Neural progenitor cell (in vitro differentiated cells): ENCODE measurements around the gene MVD. TPM values are rescaled to one million over a fixed set of nuclear protein-coding genes. Genes with fewer than 3 reads are reported as not detected.

Experiments
- DNase-seq: peaks from one replicate; pipeline ENCODE4 v3.0.0-alpha.2; 2016; ENCODE audit warnings: low spot score
- H2AFZ ChIP-seq: fragments of 200-600 bp; sonication (generic); replicated peaks from 2 replicates; pipeline ENCODE4 v1.6.1; 2016; ENCODE audit warnings: antibody characterized with exemption
- H3F3A ChIP-seq: fragments of 200-600 bp; sonication (generic); 2 replicates; pipeline ENCODE4 v1.6.1; 2016; ENCODE audit warnings: antibody characterized with exemption, low read depth
- H3K27ac ChIP-seq: fragments of 200-600 bp; sonication (generic); 2 replicates; pipeline ENCODE4 v1.5.1; 2016; ENCODE audit warnings: mild to moderate bottlenecking
- H3K27me3 ChIP-seq: fragments of 200-600 bp; sonication (generic); 2 replicates; pipeline ENCODE4 v1.6.1; 2016; ENCODE audit warnings: mild to moderate bottlenecking, moderate library complexity
- H3K36me3 ChIP-seq: fragments of 200-600 bp; sonication (generic); 2 replicates; pipeline ENCODE4 v1.5.1; 2016
- H3K4me1 ChIP-seq: fragments of 200-600 bp; sonication (generic); 2 replicates; pipeline ENCODE4 v1.6.1; 2016; ENCODE audit warnings: mixed run types
- H3K4me2 ChIP-seq: fragments of 200-600 bp; sonication (generic); 2 replicates; pipeline ENCODE4 v1.6.1; 2016
- H3K4me3 ChIP-seq: fragments of 200-600 bp; sonication (generic); 2 replicates; pipeline ENCODE4 v1.5.1; 2016
- H3K79me2 ChIP-seq: fragments of 200-600 bp; sonication (generic); 2 replicates; pipeline ENCODE4 v1.6.1; 2016; ENCODE audit warnings: low read depth
- H3K9ac ChIP-seq: fragments of 200-600 bp; sonication (generic); 2 replicates; pipeline ENCODE4 v1.6.1; 2016
- H3K9me3 ChIP-seq: fragments of 200-600 bp; sonication (generic); 2 replicates; pipeline ENCODE4 v1.5.1; 2016; ENCODE audit warnings: low read depth
- H4K20me1 ChIP-seq: fragments of 200-600 bp; sonication (generic); 2 replicates; pipeline ENCODE4 v1.6.1; 2016; ENCODE audit warnings: low read depth
- H3K27ac Mint-ChIP-seq: 3 replicates; pipeline ENCODE4 v1.8.0; 2021; ENCODE audit warnings: mixed read lengths
- H3K27me3 Mint-ChIP-seq: 2 replicates; pipeline ENCODE4 v1.8.0; 2022; ENCODE audit warnings: low read depth, mild to moderate bottlenecking, inconsistent platforms, moderate library complexity, mixed read lengths; ENCODE audit not compliant: insufficient read depth
- H3K36me3 Mint-ChIP-seq: 3 replicates; pipeline ENCODE4 v1.8.0; 2021; ENCODE audit warnings: mixed read lengths
- H3K4me1 Mint-ChIP-seq: 3 replicates; pipeline ENCODE4 v1.8.0; 2021; ENCODE audit warnings: mixed read lengths
- H3K4me3 Mint-ChIP-seq: 3 replicates; pipeline ENCODE4 v1.8.0; 2021; ENCODE audit warnings: mild to moderate bottlenecking, moderate library complexity, mixed read lengths
- H3K9me3 Mint-ChIP-seq: 3 replicates; pipeline ENCODE4 v1.8.0; 2020; ENCODE audit warnings: mixed read lengths
- CTCF ChIP-seq: fragments of 200-600 bp; sonication (generic); IDR thresholded peaks from 2 replicates; pipeline ENCODE4 v1.5.1; 2017; ENCODE audit warnings: antibody characterized with exemption, mild to moderate bottlenecking
- EZH2 ChIP-seq: fragments of 200-600 bp; sonication (generic); IDR thresholded peaks from 2 replicates; pipeline ENCODE4 v1.6.1; 2017; ENCODE audit warnings: antibody characterized with exemption, mild to moderate bottlenecking, moderate library complexity
- EZH2phosphoT487 ChIP-seq: fragments of 200-600 bp; sonication (generic); IDR thresholded peaks from 2 replicates; pipeline ENCODE4 v1.6.1; 2017; ENCODE audit warnings: antibody characterized with exemption
- total RNA-seq: library from RNA; depleted of rRNA; stranded (reverse); fragments of >200 nt; gene quantifications from 2 replicates; pipeline ENCODE4 v1.2.3, GENCODE V29; 2015; ENCODE audit warnings: low replicate concordance

The MVD gene
- total RNA-seq, 1 donor from 2014 or later, result 12.7 TPM

- no peak overlapping the region for H2AFZ ChIP-seq
- TF ChIP-seq CTCF (no peak), EZH2phosphoT487 (no peak), EZH2 (no peak)
- H3K79me2 ChIP-seq, result no peaks in the 10 kb centered on the region
- Mint-ChIP-seq H3K9me3 (no peaks in the 10 kb centered on the region), H3K4me3 (no peak overlapping the region), H3K4me1 (peaks cover 2% of the 10 kb centered on the region), H3K36me3 (no peaks in the 10 kb centered on the region), H3K27ac (no peak overlapping the region), H3K27me3 (peaks cover 12% of the 10 kb centered on the region)
- no peaks in the 10 kb centered on the region for H3K4me1 ChIP-seq
- H3K4me3 ChIP-seq, result no peak overlapping the region
- no peak overlapping the region for H3K4me2 ChIP-seq
- H3K9ac ChIP-seq, result no peak overlapping the region
- H3K27ac ChIP-seq, result no peak overlapping the region
- H3K27me3 ChIP-seq, result no peaks in the 10 kb centered on the region
- DNase-seq, result no peak
- no peaks in the 10 kb centered on the region for H3K9me3 ChIP-seq
- no peaks in the 10 kb centered on the region for H3K36me3 ChIP-seq
- H4K20me1 ChIP-seq, result no peaks in the 10 kb centered on the region
- H3F3A ChIP-seq, result peaks cover 13% of the 10 kb centered on the region
Measured at GRCh38 chr16:88678224-88678979, 15.5 kb upstream of the MVD start.

- Mint-ChIP-seq H3K36me3 (no peaks in the 10 kb centered on the region), H3K27ac (no peak overlapping the region), H3K27me3 (peaks cover 10% of the 10 kb centered on the region), H3K4me3 (no peak overlapping the region), H3K4me1 (peaks cover 2% of the 10 kb centered on the region), H3K9me3 (no peaks in the 10 kb centered on the region)
- Histone ChIP-seq H3K36me3 (no peaks in the 10 kb centered on the region), H2AFZ (no peak overlapping the region), H3F3A (peaks cover 13% of the 10 kb centered on the region), H3K27ac (no peak overlapping the region), H3K9ac (no peak overlapping the region), H4K20me1 (no peaks in the 10 kb centered on the region), H3K4me1 (no peaks in the 10 kb centered on the region), H3K9me3 (no peaks in the 10 kb centered on the region), H3K27me3 (no peaks in the 10 kb centered on the region), H3K79me2 (no peaks in the 10 kb centered on the region), H3K4me3 (no peak overlapping the region), H3K4me2 (no peak overlapping the region)
- no peak for DNase-seq
- TF ChIP-seq CTCF, result no peak
Measured at GRCh38 chr16:88677721-88678120, 14.8 kb upstream of the MVD start.

GRCh38 chr16:88676502-88677242, 13.8 kb upstream of the MVD start:
- no peaks in the 10 kb centered on the region for H3K9me3 ChIP-seq
- no peak overlapping the region for H3K4me3 ChIP-seq
- Mint-ChIP-seq H3K27me3 (peaks cover 5% of the 10 kb centered on the region), H3K4me1 (no peaks in the 10 kb centered on the region), H3K27ac (no peak overlapping the region), H3K9me3 (no peaks in the 10 kb centered on the region), H3K36me3 (no peaks in the 10 kb centered on the region), H3K4me3 (no peak overlapping the region)
- H3K79me2 ChIP-seq, result no peaks in the 10 kb centered on the region
- no peaks in the 10 kb centered on the region for H3K36me3 ChIP-seq
- H3K27ac ChIP-seq, result no peak overlapping the region
- no peaks in the 10 kb centered on the region for H3K4me1 ChIP-seq
- H3K9ac ChIP-seq, result no peak overlapping the region
- TF ChIP-seq EZH2, result no peak
- DNase-seq, result no peak
- H4K20me1 ChIP-seq, result no peaks in the 10 kb centered on the region
- no peak overlapping the region for H3K4me2 ChIP-seq
- peaks cover 6% of the 10 kb centered on the region for H3F3A ChIP-seq
- no peak overlapping the region for H2AFZ ChIP-seq
- H3K27me3 ChIP-seq, result no peaks in the 10 kb centered on the region
